GM10248 (cell line): Measurements from ENCODE around the gene OR4C6.

Source experiments
- CTCF ChIA-PET: fragments of 300-600 bp; sonication (Branson Sonifier 250); formaldehyde crosslinking; extraction: SDS; loops from one replicate; lab custom pipeline; 2021; ENCODE audit warnings: antibody characterized with exemption; lab: Yijun Ruan, JAX
- POLR2A ChIA-PET: fragments of 350-650 bp; sonication (Branson Sonifier 250); formaldehyde crosslinking; extraction: SDS; loops from one replicate; lab custom pipeline; 2020; ENCODE audit warnings: antibody characterized with exemption; lab: Yijun Ruan, JAX
- DNase-seq: peaks from one replicate; pipeline ENCODE4 v3.0.0; 2012; ENCODE audit errors: extremely low spot score
- TF ChIP-seq, protein P1 (sequence below): IDR thresholded peaks from 2 replicates; pipeline ENCODE4 v1.5.1; 2012; ENCODE audit warnings: mild to moderate bottlenecking, low read depth; ENCODE audit errors: extremely low read depth, missing control alignments, control extremely low read depth

OR4C6 gene

DNA sequence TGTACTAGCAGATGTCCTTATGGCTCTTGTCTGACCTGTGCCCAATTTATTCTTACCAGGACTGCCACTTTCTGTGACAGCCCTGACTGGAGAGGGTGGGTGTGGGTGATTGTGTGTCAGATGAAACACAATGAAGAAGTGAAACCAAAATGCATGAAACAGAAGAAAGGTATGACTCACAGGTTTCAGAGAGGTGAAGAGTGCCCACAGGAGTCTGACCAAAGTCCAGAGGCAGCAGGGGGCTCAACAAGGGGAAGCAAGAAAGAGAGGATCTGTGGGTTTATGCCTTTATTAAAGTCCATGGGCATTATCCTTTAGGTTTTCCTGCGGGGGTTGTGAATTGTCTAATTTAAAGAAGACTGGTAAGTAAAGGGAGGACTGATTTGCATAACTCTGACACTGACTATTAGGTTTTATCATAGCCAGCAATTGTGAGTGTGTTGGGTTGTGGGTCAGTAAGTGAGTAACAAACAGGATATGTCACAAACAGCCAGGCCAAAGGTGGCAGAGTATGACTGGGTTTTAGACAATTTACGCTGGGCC is 3.9 kb upstream of the OR4C6 start:
- peak; percentile 31 for DNase-seq
- TF ChIP-seq, protein P1, sequence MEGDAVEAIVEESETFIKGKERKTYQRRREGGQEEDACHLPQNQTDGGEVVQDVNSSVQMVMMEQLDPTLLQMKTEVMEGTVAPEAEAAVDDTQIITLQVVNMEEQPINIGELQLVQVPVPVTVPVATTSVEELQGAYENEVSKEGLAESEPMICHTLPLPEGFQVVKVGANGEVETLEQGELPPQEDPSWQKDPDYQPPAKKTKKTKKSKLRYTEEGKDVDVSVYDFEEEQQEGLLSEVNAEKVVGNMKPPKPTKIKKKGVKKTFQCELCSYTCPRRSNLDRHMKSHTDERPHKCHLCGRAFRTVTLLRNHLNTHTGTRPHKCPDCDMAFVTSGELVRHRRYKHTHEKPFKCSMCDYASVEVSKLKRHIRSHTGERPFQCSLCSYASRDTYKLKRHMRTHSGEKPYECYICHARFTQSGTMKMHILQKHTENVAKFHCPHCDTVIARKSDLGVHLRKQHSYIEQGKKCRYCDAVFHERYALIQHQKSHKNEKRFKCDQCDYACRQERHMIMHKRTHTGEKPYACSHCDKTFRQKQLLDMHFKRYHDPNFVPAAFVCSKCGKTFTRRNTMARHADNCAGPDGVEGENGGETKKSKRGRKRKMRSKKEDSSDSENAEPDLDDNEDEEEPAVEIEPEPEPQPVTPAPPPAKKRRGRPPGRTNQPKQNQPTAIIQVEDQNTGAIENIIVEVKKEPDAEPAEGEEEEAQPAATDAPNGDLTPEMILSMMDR: no peak
- ChIA-PET CTCF (no interaction called here), POLR2A (no interaction called here)

DNA sequence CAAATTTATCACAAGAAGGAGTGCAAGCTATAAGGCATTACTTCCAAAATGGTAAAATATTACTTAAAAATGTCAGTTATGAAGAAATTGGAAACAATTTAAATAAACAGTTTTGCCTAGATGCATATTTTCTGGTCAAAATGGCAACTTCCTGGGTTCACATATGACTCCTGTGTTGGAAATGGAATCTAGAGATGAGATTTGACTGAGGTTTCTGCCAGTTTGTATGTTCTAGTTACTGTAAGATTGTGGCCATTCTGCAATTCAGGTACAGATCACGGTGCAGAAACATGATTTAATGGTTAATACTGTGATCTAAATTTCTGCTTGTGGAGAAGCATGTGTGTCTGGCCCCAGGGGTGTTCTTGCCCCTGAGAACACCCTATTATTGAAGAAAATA is 3.4 kb upstream of the OR4C6 start:
- TF ChIP-seq, protein P1: no peak
- DNase-seq: no peak
- ChIA-PET POLR2A (no interaction called here), CTCF (no interaction called here)

DNA sequence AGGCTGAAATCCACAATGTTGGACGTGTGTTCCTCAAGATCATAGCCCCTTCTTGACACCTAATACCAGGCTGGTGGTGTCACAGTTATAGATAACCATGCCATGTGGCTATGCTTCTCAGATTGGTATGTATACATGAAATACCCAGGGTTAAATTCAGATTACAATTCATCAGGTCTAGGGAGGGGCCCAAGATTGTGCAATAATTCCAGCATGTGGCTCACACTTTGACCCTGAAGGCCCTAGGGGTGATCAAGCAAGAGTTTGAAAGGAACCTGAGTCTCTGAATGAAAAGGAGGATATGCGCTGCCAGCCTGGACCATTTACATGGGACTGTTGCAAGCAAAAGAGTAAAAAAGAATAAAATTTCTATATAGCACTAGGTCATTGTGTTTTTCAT is 7.4 kb downstream of the OR4C6 start:
- TF ChIP-seq, protein P1: no peak
- ChIA-PET CTCF (no interaction called here), POLR2A (no interaction called here)
- no peak for DNase-seq

DNA sequence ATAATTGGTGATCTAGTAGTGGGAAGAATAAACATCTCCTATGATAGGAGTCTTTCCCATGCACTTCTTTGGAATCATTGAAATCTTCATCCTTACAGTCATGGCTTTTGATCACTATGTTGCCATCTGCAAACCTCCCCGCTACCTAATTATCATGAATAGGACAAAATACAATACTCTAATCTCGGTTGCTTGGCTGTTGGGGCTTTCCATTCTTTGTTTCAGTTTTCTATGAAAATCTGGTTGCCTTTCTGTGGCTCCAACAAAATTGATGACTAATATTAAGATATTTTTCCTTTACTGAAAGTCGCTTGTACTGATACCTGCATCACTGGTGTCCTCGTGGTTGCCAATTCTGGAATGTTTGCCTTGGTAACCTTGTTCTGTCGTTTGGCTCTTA is 11.9 kb downstream of the OR4C6 start:
- no peak for DNase-seq
- TF ChIP-seq, protein P1: no peak
- POLR2A ChIA-PET: no interaction called here
- CTCF ChIA-PET: no interaction called here

DNA sequence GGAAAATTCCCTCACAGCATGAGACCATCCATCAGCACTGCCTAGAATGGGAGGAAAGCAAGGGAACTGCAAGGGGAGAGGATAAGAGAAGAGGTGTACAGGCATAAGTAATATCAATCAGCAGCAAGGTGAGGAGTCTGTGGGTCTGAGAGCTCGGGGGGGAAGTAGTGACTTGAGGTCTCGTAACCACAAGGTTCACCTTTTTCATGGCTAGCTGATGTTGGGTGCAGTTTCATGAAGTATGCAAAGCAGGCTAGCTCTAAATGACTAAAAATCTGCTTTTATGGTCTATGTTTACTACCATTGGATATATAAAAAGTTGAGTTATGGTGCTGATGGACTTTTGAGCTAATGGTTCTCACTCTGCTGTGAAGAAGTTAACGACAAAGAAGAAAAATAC is 35.8 kb downstream of the OR4C6 start:
- DNase-seq: peak; percentile 9
- ChIA-PET POLR2A (no interaction called here), CTCF (interaction anchor here (1.2 kb wide), 1 partner anchor 9 kb away, joined by 5 read pairs; no protein-coding TSS in a partner anchor)
- TF ChIP-seq, protein P1: no peak

DNA sequence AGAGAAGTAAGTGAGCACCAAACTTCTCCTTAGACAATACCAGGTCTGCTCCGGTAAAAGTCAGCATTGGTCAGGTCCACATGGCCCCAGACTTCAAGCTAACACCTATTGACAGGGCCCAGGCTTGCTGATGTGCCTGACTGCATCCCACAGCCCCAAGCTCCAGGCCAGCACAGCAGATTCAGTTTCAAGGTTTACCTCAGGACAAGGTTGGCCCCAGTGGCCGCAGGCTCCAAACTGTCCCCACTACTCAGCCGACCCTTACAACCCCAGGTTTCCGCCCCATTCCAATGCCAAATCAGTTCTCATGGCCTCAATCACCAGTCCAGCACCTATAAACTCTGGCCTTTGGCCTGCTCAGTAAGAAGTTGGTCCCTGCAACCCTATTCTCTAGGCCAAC is 39.4 kb downstream of the OR4C6 start:
- no peak for DNase-seq
- ChIA-PET CTCF (interaction anchor here (0.7 kb wide), 1 partner anchor 13 kb away, joined by 3 read pairs; no protein-coding TSS in a partner anchor), POLR2A (no interaction called here)
- TF ChIP-seq, protein P1: no peak
